NCI-H524 (cell line): Measurements from ENCODE around the gene SLC12A4.
A peak's percentile ranks its signal among the peaks of the same experiment; 100 is the strongest.
"Not testable (repeated sequence)": the region's sequence is repeated elsewhere in the genome, so short reads cannot be mapped to it uniquely, and the experiment has no call there.

Experiments used
- DNase-seq, 2 experiments: peaks; one replicate each; lab custom pipeline; 2025; lab: John Stamatoyannopoulos, UW

SLC12A4 gene

GRCh38 chr16:67968400-67969253, at the start of gene SLC12A4:
TSS of gene SLC12A4 (minus strand) at chr16:67968637. CDS start at chr16:67968553, 84 bp downstream.
- DNase-seq, result peak in 1 of 2 experiments; percentile 51

GRCh38 chr16:68015681-68016080, 47.2 kb upstream of the SLC12A4 start, which contains the start of gene DPEP2NB:
TSS of gene DPEP2NB (minus strand) at chr16:68015911. CDS start at chr16:68015770, 141 bp downstream.
- no peak for DNase-seq

- DNase-seq, result no peak
Measured at GRCh38 chr16:68013440-68013839, 45.0 kb upstream of the SLC12A4 start.

GRCh38 chr16:68009872-68010271, 41.4 kb upstream of the SLC12A4 start:
- DNase-seq, result not testable (repeated sequence)

GRCh38 chr16:68009157-68009735, 40.8 kb upstream of the SLC12A4 start:
- no peak for DNase-seq

- DNase-seq, result no peak
Measured at GRCh38 chr16:68005786-68006286, 37.4 kb upstream of the SLC12A4 start.

- DNase-seq, result no peak
Measured at GRCh38 chr16:68005211-68005610, 36.8 kb upstream of the SLC12A4 start.

GRCh38 chr16:68003031-68003430, 34.6 kb upstream of the SLC12A4 start:
- DNase-seq, result no peak

GRCh38 chr16:68000450-68000849, 32.0 kb upstream of the SLC12A4 start:
- no peak for DNase-seq

- DNase-seq, result no peak
Measured at GRCh38 chr16:67999985-68000384, 31.5 kb upstream of the SLC12A4 start.

- not testable (repeated sequence) for DNase-seq
Measured at GRCh38 chr16:67998779-67999688, 30.6 kb upstream of the SLC12A4 start, which contains the start of gene DPEP2. TSS of gene DPEP2 (minus strand) at chr16:67999484. CDS start at chr16:67993212, 6,272 bp downstream.

- not testable (repeated sequence) for DNase-seq
Measured at GRCh38 chr16:67998231-67998778, 29.9 kb upstream of the SLC12A4 start.

GRCh38 chr16:67996666-67997065, 28.2 kb upstream of the SLC12A4 start:
- DNase-seq, result no peak

- no peak for DNase-seq
Measured at GRCh38 chr16:67995423-67995822, 27.0 kb upstream of the SLC12A4 start.

- not testable (repeated sequence) for DNase-seq
Measured at GRCh38 chr16:67994040-67994408, 25.6 kb upstream of the SLC12A4 start.

- peak; percentile 34 to 74 for DNase-seq
Measured at GRCh38 chr16:67993207-67994039, 25.0 kb upstream of the SLC12A4 start.

GRCh38 chr16:67992661-67993206, 24.3 kb upstream of the SLC12A4 start:
- no peak for DNase-seq

GRCh38 chr16:67990018-67990386, 21.6 kb upstream of the SLC12A4 start:
- DNase-seq, result no peak

GRCh38 chr16:67989322-67990017, 21.0 kb upstream of the SLC12A4 start:
- DNase-seq, result no peak

- no peak for DNase-seq
Measured at GRCh38 chr16:67988675-67989074, 20.2 kb upstream of the SLC12A4 start.
